Measurements from ENCODE around the gene FA2H.

GRCh38 chr16:74769586-74770190 is 4.9 kb downstream of the FA2H start:
- TF ChIP-seq CTCF (conservative IDR thresholded peaks at IDR 0.05 in 1 of 2, IDR thresholded peaks at IDR 0.05 in 1 of 2; ENCODE audit: low read depth in 1 of 2, low read length in 2 of 2): no peak
- TF ChIP-seq EZH2 (IDR thresholded peaks at IDR 0.05; ENCODE audit: low read length, missing control alignments): no peak
